ENCODE results near the gene TTLL8. TPM values are rescaled to one million over a fixed set of nuclear protein-coding genes. Genes with fewer than 3 reads are reported as not detected.

The TTLL8 gene
- total and polyA plus RNA-seq, 2 of the 8 experiments (the other 6 are each of a cell fraction or from before 2014, with no cell fraction given) = not detected

- H4K8ac ChIP-seq (ENCODE audit: extremely low read depth, insufficient read depth, low read length) = no peak overlapping the region
- POLR2A ChIA-PET (ENCODE audit: partially characterized antibody) = interaction anchor here (1.3 kb wide), 1 partner anchor 12 kb away, joined by 3 read pairs; the partner anchor contains the start of gene MLC1
- no peaks in the 10 kb centered on the region; a peak in 1 of 7 replicates for H3K4me1 ChIP-seq (replicated peaks in 1 of 4; ENCODE audit: control insufficient read depth in 3 of 4, insufficient read depth in 4 of 4, low read length in 3 of 4)
- no peak overlapping the region for H2BK20ac ChIP-seq (ENCODE audit: low read length)
- FAIRE-seq (no peak), DNase-seq (ENCODE audit: low read depth in 1 of 2, low spot score in 2 of 2) (peak in 1 of 2 experiments; percentile 48)
- H3K79me2 ChIP-seq (ENCODE audit: control insufficient read depth in 1 of 2, insufficient read depth in 2 of 2, low read length in 2 of 2) = no peaks in the 10 kb centered on the region
- H3K79me1 ChIP-seq (ENCODE audit: low read depth, low read length) = no peaks in the 10 kb centered on the region
- H2BK12ac ChIP-seq (ENCODE audit: low read depth, low read length) = no peak overlapping the region
- H3K9ac ChIP-seq (replicated peaks in 1 of 4; ENCODE audit: extremely low read depth in 1 of 4, low read depth in 3 of 4, low read length in 3 of 4) = no peak overlapping the region
- no peaks in the 10 kb centered on the region for H3K23me2 ChIP-seq (ENCODE audit: low read depth, low read length)
- H3K27ac ChIP-seq (ENCODE audit: low read depth, low read length) = no peak overlapping the region
- H3K4ac ChIP-seq (replicated peaks; ENCODE audit: insufficient read length, low read depth, low read length) = no peak overlapping the region
- H4K20me1 ChIP-seq (replicated peaks in 1 of 2; ENCODE audit: control insufficient read depth in 1 of 2, insufficient read depth in 2 of 2, low read length in 2 of 2) = no peaks in the 10 kb centered on the region
- WGBS, 2 experiments (ENCODE audit: extremely low coverage in 1 of 2, insufficient coverage in 1 of 2, insufficient read length in 1 of 2, insufficient replicate concordance in 2 of 2, low coverage in 1 of 2, low lambda C conversion rate in 2 of 2, missing lambda C conversion rate in 1 of 2) = 84% methylated on average over 17 of the region's 17 CpGs; no CpG with 5 or more reads in 1 of the 2 experiments
- H3K36me3 ChIP-seq (ENCODE audit: control insufficient read depth in 2 of 4, insufficient read depth in 4 of 4, low read length in 3 of 4) = no peaks in the 10 kb centered on the region
- no peak overlapping the region for H3K23ac ChIP-seq (ENCODE audit: insufficient read length)
- no peak overlapping the region for H4K91ac ChIP-seq (replicated peaks; ENCODE audit: insufficient read length, low read length)
- H2AFZ ChIP-seq (ENCODE audit: low read length) = no peak overlapping the region
- no peak overlapping the region for H2BK15ac ChIP-seq (ENCODE audit: low read length)
- H3K56ac ChIP-seq (replicated peaks; ENCODE audit: insufficient read length, low read depth, low read length) = no peak overlapping the region
- no peak overlapping the region for H3K4me3 ChIP-seq (ENCODE audit: extremely low read depth in 1 of 4, insufficient read depth in 2 of 4, low read depth in 3 of 4, low read length in 4 of 4)
- H2AK5ac ChIP-seq (ENCODE audit: low read depth, low read length) = no peak overlapping the region
- H3K9me3 ChIP-seq (ENCODE audit: insufficient read depth in 2 of 2, low read depth in 1 of 2, low read length in 1 of 2) = no peaks in the 10 kb centered on the region
- no peak overlapping the region for H2BK5ac ChIP-seq (ENCODE audit: low read depth, low read length)
- no peak overlapping the region for H4K5ac ChIP-seq (ENCODE audit: insufficient read length, low read depth, low read length)
- no peak overlapping the region for H3K14ac ChIP-seq (ENCODE audit: insufficient read length)
- CTCF ChIA-PET (ENCODE audit: partially characterized antibody) = interaction anchor here (0.6 to 1.8 kb wide), 7 partner anchors 11 to 94 kb away, joined by 3 to 9 read pairs (median 4); partner anchors contain the start of gene MLC1
- H3K18ac ChIP-seq (ENCODE audit: extremely low read depth, low read length) = no peak overlapping the region; the same call in 1 of the 2 replicates
- no peaks in the 10 kb centered on the region for H3K27me3 ChIP-seq (replicated peaks in 1 of 4; ENCODE audit: control insufficient read depth in 3 of 4, extremely low read depth in 1 of 4, insufficient read depth in 3 of 4, low read length in 3 of 4)
- H2BK120ac ChIP-seq (replicated peaks; ENCODE audit: low read depth, low read length) = no peak overlapping the region
- no peak overlapping the region for H3K4me2 ChIP-seq (ENCODE audit: insufficient read depth in 1 of 2, low read depth in 2 of 2, low read length in 2 of 2)
- TF ChIP-seq POU5F1 (IDR thresholded peaks at IDR 0.05; ENCODE audit: low read depth, low read length) (no peak), RAD21 (IDR thresholded peaks at IDR 0.05 in 1 of 2, conservative IDR thresholded peaks at IDR 0.05 in 1 of 2; ENCODE audit: low read depth in 2 of 2, low read length in 2 of 2) (peak; percentile 21 to 42; a peak in 2 of 4 replicates), JUND (IDR thresholded peaks at IDR 0.05; ENCODE audit: low read length) (0 out of 2 replicates have a peak, but pooled peaks have one; percentile 16)
- TF ChIP-seq, protein P1, sequence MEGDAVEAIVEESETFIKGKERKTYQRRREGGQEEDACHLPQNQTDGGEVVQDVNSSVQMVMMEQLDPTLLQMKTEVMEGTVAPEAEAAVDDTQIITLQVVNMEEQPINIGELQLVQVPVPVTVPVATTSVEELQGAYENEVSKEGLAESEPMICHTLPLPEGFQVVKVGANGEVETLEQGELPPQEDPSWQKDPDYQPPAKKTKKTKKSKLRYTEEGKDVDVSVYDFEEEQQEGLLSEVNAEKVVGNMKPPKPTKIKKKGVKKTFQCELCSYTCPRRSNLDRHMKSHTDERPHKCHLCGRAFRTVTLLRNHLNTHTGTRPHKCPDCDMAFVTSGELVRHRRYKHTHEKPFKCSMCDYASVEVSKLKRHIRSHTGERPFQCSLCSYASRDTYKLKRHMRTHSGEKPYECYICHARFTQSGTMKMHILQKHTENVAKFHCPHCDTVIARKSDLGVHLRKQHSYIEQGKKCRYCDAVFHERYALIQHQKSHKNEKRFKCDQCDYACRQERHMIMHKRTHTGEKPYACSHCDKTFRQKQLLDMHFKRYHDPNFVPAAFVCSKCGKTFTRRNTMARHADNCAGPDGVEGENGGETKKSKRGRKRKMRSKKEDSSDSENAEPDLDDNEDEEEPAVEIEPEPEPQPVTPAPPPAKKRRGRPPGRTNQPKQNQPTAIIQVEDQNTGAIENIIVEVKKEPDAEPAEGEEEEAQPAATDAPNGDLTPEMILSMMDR (IDR thresholded peaks at IDR 0.05; ENCODE audit: control extremely low read depth in 1 of 3, insufficient read depth in 1 of 3, low read depth in 1 of 3, low read length in 3 of 3) = peak; percentile 25 to 53 (median 47)
These were observed 16.0 kb upstream of the TTLL8 start for GRCh38 chr22:50074056-50074455.

Data from H1 (cell line).